Stimulated activated CD8-positive, alpha-beta memory T cell treated with anti-CD3 and anti-CD28 coated beads, Interleukin-15, amount 100 ng/mL, for 1 hour (primary cell): Measurements from ENCODE around the gene KCNJ1.

Source experiments
- DNase-seq: peaks from one replicate; pipeline ENCODE4 v3.0.0-alpha.2; 2020; ENCODE audit warnings: low read depth

The KCNJ1 gene

GRCh38 chr11:128882451-128882850, 15.4 kb upstream of the KCNJ1 start:
- DNase-seq, result no peak

GRCh38 chr11:128881221-128881620, 14.1 kb upstream of the KCNJ1 start:
- DNase-seq, result no peak

- no peak for DNase-seq
Observed at GRCh38 chr11:128879817-128880216, 12.7 kb upstream of the KCNJ1 start.

- no peak for DNase-seq
Observed at GRCh38 chr11:128878455-128878854, 11.4 kb upstream of the KCNJ1 start.

GRCh38 chr11:128877726-128878125, 10.6 kb upstream of the KCNJ1 start:
- no peak for DNase-seq

- no peak for DNase-seq
Observed at GRCh38 chr11:128876133-128876650, 9.1 kb upstream of the KCNJ1 start.

- DNase-seq, result no peak
Observed at GRCh38 chr11:128874427-128874826, 7.3 kb upstream of the KCNJ1 start.

GRCh38 chr11:128872594-128872993, 5.5 kb upstream of the KCNJ1 start:
- no peak for DNase-seq

GRCh38 chr11:128872094-128872493, 5.0 kb upstream of the KCNJ1 start:
- DNase-seq, result no peak

- DNase-seq, result no peak
Observed at GRCh38 chr11:128871168-128871610, 4.1 kb upstream of the KCNJ1 start.

GRCh38 chr11:128868841-128869671, 2.0 kb upstream of the KCNJ1 start:
- no peak for DNase-seq

- DNase-seq, result no peak
Observed at GRCh38 chr11:128865490-128865889, 1.6 kb downstream of the KCNJ1 start.

GRCh38 chr11:128862908-128863660, 4.0 kb downstream of the KCNJ1 start:
- DNase-seq, result no peak

GRCh38 chr11:128862406-128862805, 4.7 kb downstream of the KCNJ1 start:
- DNase-seq, result no peak

- no peak for DNase-seq
Observed at GRCh38 chr11:128860571-128861361, 6.3 kb downstream of the KCNJ1 start.

GRCh38 chr11:128859563-128860441, 7.3 kb downstream of the KCNJ1 start:
- peak; percentile 58 for DNase-seq

- no peak for DNase-seq
Observed at GRCh38 chr11:128857341-128857740, 9.8 kb downstream of the KCNJ1 start.

GRCh38 chr11:128856241-128856640, 10.9 kb downstream of the KCNJ1 start:
- DNase-seq, result no peak

- DNase-seq, result no peak
Observed at GRCh38 chr11:128854841-128855240, 12.3 kb downstream of the KCNJ1 start.

- no peak for DNase-seq
Observed at GRCh38 chr11:128853559-128853958, 13.5 kb downstream of the KCNJ1 start.

GRCh38 chr11:128852327-128853023, 14.6 kb downstream of the KCNJ1 start:
- no peak for DNase-seq
